ENCODE results near the gene AP3S2.
A peak's percentile ranks its signal among the peaks of the same experiment; 100 is the strongest.

The AP3S2 gene

DNA sequence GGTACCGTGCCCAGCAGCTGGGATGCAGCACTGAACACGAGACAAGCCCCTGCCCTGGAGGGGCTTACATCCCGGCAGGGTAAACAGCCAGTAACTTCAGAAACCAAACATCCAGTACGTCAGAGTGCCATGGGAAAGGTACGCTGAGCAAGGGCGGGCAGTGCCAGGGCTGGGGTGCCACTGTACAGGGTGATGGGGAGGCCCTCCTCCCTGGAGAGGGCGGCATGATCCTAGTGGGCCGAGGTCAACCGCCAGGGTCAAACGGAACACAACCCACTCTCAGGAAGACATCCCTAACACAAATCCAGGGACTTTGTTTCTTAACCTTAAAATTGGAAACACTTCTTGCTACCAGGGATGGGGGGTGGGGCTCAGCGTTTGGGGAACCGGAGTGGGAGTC is 63.2 kb downstream of the AP3S2 start:
- DNase-seq, result no peak

GRCh38 chr15:89829616-89830440 is 64.0 kb downstream of the AP3S2 start:
- DNase-seq, result no peak

DNA sequence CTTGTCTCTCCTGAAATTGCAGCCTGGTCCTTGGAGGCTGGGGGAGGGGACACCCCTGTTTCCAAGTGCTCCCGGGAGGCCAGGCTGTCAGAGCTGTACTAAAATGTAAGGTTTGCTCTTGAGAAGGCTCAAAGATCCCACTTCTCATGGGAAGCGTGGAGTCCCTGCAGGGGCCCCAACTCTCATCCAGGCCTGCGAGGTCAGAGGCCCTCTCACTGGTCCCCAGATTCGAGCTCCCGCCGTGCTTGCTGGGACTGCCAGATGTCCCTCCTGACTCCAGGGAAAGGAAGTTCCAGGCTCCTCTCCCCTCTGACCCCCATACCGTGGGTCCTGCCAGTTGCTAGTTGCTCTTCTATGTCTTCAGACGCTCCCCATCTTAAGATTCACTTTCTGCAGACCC is 64.6 kb downstream of the AP3S2 start:
- DNase-seq, result no peak

- DNase-seq, result no peak
Observed at GRCh38 chr15:89828281-89829145, 65.3 kb downstream of the AP3S2 start.

GRCh38 chr15:89827829-89828228 is 66.0 kb downstream of the AP3S2 start:
- DNase-seq, result no peak

DNA sequence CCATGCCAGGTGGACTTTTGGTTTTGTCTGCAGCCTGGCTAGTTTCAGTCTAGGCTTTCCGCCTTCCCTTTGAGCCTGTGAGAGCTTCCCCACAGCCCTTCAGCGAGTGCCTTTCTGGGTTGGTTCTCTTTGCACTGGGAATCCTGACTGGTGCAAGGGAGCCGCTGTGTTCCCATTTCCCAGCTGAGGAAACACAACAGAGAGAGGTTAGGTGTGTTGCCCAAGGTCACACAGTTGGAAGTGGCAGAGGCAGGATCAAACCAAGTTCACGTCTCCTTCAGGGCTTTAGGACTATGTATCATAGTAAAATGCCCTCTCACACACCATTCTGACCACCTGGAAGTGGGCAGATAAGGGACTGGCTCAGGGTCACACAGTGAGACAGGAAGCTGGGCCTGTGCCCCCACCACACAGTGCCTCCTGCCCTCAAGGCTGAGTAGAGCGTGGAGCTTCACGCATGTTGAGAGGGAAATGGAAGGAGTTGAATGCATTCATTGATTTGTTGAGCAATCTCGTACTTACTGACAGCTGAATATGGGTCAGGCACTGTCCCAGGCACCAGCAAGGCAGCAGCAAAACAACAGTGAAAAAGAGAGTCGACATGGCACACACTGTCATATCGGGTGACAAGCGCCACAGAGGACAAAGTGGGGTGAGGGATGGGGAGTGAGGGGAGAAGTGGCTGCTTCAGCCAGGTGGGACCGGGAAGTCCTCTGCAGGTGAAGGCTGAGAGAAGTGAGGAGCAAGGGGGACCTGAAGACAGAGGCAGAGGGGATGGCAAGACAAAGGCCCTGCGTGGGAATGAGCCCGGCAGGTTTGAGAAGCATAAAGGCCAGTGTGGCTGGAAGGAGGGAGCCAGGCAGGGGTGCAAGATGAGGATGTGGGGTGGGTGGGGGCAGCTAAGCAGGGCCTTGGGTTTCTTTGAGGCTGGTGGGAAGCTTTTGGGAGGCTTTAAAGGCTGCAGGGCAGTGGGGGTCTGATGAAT is 66.8 kb downstream of the AP3S2 start:
- DNase-seq, result no peak

DNA sequence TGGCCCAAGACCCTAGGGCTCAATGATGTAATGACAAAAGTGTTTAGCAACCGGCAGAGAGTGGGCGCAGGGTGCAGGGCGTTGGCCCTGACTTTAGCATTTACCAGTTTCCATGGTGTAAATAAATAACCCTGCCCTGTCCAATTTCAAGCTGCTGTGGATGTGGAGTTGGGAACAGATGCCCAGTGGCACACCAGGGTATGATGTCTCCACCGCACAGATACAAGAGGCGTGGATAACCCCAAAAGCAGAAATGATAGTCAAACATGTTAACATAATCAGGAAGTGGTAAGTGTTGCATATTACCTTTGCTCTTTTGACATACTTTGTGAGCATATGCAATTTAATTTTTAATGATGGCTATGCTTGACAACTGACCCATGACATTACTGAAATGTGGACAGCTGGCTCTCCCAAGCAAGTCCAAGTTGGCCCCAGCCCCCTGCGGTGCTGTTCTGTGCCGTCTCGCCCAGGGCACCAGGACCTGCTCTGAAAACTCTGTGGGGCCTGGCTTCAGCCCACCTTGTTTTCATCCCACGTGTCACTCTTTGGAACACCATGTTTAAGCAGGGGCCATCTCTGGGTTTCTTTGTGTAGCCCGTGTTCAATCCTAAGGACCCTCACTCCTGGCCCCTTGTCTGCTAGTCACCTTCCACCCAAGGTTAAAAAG is 68.4 kb downstream of the AP3S2 start:
- DNase-seq, result no peak

DNA sequence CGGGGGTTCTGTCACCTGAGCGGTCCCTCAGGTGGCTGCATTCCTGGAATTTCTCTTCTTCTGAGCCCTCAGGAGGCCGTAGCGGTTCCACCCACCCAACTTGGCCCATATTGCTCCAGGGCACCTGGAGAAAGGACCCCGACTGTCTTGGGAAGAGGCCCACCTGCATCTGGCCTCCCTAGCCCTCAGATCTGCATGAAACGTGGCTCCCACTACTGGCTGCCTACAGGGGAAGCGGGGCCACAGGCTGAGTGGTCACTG is 69.3 kb downstream of the AP3S2 start:
- no peak for DNase-seq

GRCh38 chr15:89823836-89824606 is 69.8 kb downstream of the AP3S2 start:
- no peak for DNase-seq

GRCh38 chr15:89822951-89823711 is 70.7 kb downstream of the AP3S2 start:
- DNase-seq, result peak; percentile 48

GRCh38 chr15:89822611-89822950 is 71.2 kb downstream of the AP3S2 start:
- DNase-seq, result no peak

- DNase-seq, result no peak
Observed at GRCh38 chr15:89822026-89822425, 71.8 kb downstream of the AP3S2 start.

GRCh38 chr15:89820666-89821611 is 72.9 kb downstream of the AP3S2 start:
- DNase-seq, result no peak

DNA sequence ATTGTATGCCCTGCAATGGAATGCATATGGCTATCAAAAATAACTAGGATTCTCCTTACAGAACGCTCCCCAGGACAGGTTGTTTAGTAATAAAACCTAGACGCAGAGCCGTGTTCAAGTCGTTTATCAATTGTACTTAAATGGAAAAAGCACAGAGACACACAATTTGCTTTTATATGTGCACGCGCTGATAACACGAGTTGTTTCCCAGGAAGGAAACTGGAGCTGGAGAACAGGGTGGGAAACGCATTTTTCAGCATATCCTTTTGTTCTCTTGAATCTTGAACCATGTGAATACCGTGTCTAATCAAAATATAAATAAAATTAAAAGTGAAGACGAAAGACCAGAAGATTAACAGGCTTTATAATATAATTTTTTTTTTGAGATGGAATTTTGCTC is 75.5 kb downstream of the AP3S2 start:
- no peak for DNase-seq

DNA sequence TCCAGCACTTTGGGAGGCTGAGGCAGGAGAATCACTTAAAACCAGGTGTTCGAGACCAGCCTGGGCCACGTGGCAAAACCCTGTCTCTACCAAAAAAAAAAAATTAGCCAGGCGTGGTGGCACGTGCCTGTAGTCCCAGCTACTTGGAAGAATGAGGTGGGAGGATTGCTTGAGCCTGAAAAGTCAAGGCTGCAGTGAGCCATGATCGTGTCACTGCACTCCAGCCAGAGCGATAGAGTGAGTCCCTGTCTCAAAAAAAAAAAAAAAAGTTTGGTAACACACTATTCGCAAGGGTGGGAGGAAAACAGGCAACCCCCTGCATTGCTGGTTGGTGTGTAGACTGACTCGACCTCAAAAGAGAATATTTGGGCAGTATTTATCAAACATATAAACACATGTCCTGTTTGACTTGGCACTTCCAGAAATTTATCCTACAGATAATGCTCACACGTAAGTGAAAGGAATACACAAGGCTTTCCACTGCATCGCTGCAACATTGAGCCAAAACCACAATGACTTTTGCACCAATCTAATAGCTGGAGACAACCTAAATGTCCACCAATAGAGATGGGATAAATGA is 76.0 kb downstream of the AP3S2 start:
- DNase-seq, result no peak

DNA sequence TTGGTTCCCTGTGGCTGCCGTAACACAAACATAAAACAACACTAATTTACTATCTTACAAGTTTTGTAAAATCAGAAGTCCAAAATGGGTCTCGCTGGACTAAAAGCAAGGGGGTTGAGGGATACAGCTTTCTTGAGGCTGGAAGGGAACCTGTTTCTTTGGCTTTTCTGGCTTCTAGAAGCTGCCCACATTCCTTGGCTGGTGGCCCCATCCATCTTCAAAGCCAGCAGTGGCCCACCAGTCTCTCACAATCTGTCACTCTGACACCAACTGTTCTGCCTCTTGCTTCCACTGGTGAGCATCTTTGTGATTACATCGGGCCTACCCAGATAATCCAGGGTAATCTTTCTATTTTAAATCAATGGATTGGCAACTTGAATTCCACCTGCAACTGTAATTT is 78.0 kb downstream of the AP3S2 start:
- DNase-seq, result no peak

DNA sequence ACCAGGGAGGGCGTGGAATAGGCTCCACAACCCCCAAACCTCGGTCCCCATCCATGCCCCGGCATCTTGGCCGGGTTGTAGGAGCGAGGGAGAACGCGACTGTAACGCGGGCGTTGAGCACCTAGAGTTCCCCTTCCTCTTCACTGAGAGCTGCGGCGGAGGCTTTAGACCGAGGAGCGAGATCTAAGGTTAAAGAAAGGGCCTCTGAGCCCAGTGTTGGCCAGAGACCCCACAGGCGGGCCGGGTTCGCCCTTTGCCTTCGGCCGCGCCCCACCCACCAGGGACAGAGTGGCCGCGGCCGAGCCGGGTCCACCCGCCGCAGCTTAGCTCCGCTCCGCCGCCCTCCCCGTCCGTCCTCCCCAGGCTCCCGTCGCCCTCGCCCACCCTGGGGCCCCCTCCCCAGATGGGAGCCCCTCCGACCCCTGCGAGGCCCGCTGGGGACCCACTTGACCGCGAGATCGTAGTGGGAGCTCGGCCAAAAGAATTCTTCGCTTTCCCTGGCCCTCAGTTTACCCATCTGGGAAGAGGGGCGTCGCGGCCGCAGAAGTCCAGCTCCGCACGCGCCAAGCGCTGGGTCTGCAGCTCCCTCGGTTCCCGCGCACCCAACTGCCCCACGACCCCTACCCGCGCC is 79.6 kb downstream of the AP3S2 start:
- DNase-seq, result no peak

DNA sequence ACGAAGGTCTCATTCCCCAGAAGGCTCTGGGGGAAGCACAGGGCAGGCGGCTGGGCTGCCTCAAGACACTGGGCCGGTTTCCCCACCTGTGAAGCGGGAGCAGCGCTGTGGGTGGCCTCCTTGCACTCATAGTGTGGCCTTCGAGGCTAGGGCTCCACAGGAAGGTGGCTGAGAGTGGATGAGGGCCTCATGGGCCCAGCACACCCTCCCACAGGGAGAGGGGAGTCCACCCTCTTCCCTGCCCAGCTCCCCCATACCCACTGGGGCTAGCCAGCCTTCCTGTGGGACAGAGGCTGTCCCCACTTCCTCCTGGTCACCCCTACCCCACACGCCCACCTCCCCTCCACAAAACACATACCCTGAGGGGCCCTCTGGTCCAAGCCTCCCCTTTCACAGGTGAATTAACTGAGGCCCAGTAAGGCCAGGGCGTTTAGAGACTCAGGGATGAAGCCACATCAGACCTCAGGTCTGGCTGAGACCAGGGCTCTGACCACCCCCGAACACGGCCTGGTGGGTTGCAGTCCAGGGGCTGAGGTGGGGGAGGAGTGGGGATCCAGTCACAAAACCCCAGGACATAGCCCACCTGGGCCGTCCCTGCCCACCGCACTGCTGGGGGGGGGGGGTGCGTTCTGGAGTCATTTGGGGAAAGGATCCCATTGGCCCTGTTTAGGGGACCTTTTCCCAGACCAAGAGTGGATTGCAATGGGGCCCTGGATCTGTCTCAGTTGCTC is 80.2 kb downstream of the AP3S2 start:
- DNase-seq, result no peak

Measured in NCI-H2171 (cell line).